ENCODE data around the gene SGPL1.
"Not testable (repeated sequence)": the region's sequence is repeated elsewhere in the genome, so short reads cannot be mapped to it uniquely, and the experiment has no call there.

SGPL1 gene

GRCh38 chr10:70908406-70909296 lies 92.9 kb downstream of the SGPL1 start:
- DNase-seq, result no peak

- DNase-seq, result no peak
These were observed 93.7 kb downstream of the SGPL1 start for GRCh38 chr10:70909326-70909935.

GRCh38 chr10:70910486-70911341 lies 95.0 kb downstream of the SGPL1 start:
- DNase-seq, result no peak

GRCh38 chr10:70911386-70911785 lies 95.6 kb downstream of the SGPL1 start:
- DNase-seq, result no peak

- no peak for DNase-seq
These were observed 96.8 kb downstream of the SGPL1 start for GRCh38 chr10:70912556-70912955.

GRCh38 chr10:70913191-70913892 lies 97.6 kb downstream of the SGPL1 start:
- no peak for DNase-seq

GRCh38 chr10:70913893-70914240 lies 98.1 kb downstream of the SGPL1 start:
- no peak for DNase-seq

- no peak for DNase-seq
These were observed 98.6 kb downstream of the SGPL1 start for GRCh38 chr10:70914316-70914864.

GRCh38 chr10:70915206-70915605 lies 99.5 kb downstream of the SGPL1 start:
- DNase-seq, result no peak

GRCh38 chr10:70915806-70916205 lies 100.1 kb downstream of the SGPL1 start:
- DNase-seq, result no peak

- DNase-seq, result no peak
These were observed 100.5 kb downstream of the SGPL1 start for GRCh38 chr10:70916241-70916640.

- no peak for DNase-seq
These were observed 101.5 kb downstream of the SGPL1 start for GRCh38 chr10:70917226-70917625.

GRCh38 chr10:70917635-70918034 lies 101.9 kb downstream of the SGPL1 start:
- no peak for DNase-seq

GRCh38 chr10:70918851-70919530 lies 103.2 kb downstream of the SGPL1 start:
- DNase-seq, result no peak

GRCh38 chr10:70919906-70920305 lies 104.2 kb downstream of the SGPL1 start:
- DNase-seq, result not testable (repeated sequence)

GRCh38 chr10:70920519-70920918 lies 104.8 kb downstream of the SGPL1 start:
- DNase-seq, result no peak

- no peak for DNase-seq
These were observed 105.5 kb downstream of the SGPL1 start for GRCh38 chr10:70921285-70921684.

- no peak for DNase-seq
These were observed 107.9 kb downstream of the SGPL1 start for GRCh38 chr10:70923696-70924095.

- DNase-seq, result peak; percentile 19
These were observed 109.9 kb downstream of the SGPL1 start for GRCh38 chr10:70925377-70926225.

GRCh38 chr10:70926226-70927000 lies 110.7 kb downstream of the SGPL1 start:
- DNase-seq, result no peak
